GM18951 (cell line): Measurements from ENCODE around the gene RFFL.

Experiments
- POLR2A ChIP-seq: IDR thresholded peaks from 4 replicates; pipeline ENCODE4 v1.6.1; 2011; ENCODE audit warnings: mild to moderate bottlenecking; ENCODE audit not compliant: insufficient read length, insufficient read depth; ENCODE audit errors: extremely low read depth
- in situ Hi-C: fragments of 300-500 bp; cut with MboI; formaldehyde crosslinking; loops from one replicate; pipeline ENCODE4 v1.12.0; 2022; ENCODE audit warnings: low sequenced_read_pairs, mixed read lengths, inconsistent platforms; ENCODE audit not compliant: unreplicated experiment

The RFFL gene

GRCh38 chr17:34998205-34998604 is 65.3 kb downstream of the RFFL start:
- no peak for TF ChIP-seq POLR2A
- in situ Hi-C loops = no loop called here

- TF ChIP-seq POLR2A = no peak
- in situ Hi-C loops = no loop called here
Measured at GRCh38 chr17:34997355-34997862, 66.1 kb downstream of the RFFL start.

GRCh38 chr17:34996422-34997285 is 66.9 kb downstream of the RFFL start:
- no peak for TF ChIP-seq POLR2A
- in situ Hi-C loops = no loop called here

- in situ Hi-C loops = no loop called here
- TF ChIP-seq POLR2A = no peak
Measured at GRCh38 chr17:34993031-34993430, 70.5 kb downstream of the RFFL start.

GRCh38 chr17:34991606-34992005 is 71.9 kb downstream of the RFFL start:
- TF ChIP-seq POLR2A = no peak
- in situ Hi-C loops = no loop called here

- TF ChIP-seq POLR2A = no peak
- in situ Hi-C loops = no loop called here
Measured at GRCh38 chr17:34990921-34991365, 72.6 kb downstream of the RFFL start.

DNA sequence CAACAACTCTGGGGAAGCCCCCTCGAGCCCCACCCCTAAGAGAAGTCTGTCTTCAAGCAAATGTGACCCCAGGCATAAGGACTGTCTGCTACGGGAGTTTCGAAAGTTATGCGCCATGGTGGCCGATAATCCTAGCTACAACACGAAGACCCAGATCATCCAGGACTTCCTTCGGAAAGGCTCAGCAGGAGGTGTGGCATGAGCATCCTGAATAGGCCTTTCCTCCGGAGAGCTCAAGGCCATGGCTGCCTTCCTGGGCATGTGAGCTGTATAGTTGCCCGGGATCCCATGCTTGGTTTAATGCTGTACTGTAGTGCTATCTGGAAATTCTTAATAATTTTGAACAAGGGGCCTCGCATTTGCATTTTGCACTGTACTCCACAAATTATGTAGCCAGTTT is 74.0 kb downstream of the RFFL start:
- in situ Hi-C loops = no loop called here

DNA sequence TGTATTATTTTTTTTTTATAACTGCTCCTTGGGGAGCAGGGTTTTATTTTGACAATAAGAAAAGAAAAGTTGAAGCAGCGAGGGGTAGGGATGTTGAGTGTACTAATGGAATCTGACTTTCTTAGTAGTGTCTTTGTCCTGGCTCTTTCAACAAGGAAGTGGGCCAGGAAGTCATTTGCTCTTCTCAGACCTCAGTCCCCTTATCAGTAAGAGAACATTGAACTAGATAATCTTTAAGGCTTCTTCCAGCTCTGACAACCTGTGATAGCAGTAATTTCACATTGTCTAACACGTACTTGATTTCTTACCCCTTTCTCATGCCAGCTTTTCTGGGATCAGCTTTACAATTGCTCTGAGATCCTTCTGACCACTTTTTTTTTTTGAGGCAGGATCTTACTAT is 74.9 kb downstream of the RFFL start:
- in situ Hi-C loops = no loop called here
- no peak for TF ChIP-seq POLR2A

More for the DNA sequence above, 74.0 kb downstream of the RFFL start:
- no peak for TF ChIP-seq POLR2A

DNA sequence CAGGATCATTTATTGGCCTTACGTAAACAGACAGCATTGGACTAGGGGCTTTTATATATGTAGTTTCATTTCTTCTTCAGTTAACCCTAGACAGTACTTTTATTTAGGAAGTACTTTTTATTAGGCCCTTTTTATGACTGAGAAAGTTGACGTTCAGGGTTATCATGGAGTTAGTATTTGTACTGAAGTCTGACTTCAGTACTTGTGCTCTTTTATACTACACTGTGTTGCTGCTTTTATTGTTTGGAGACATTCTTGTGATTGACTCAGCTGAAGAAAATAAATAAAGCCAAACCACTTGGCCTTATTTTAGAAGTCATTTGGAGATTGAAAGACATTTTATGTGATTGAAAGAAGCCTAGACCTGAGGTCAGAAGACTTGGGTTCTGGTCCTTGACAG is 76.3 kb downstream of the RFFL start:
- in situ Hi-C loops = no loop called here
- no peak for TF ChIP-seq POLR2A

DNA sequence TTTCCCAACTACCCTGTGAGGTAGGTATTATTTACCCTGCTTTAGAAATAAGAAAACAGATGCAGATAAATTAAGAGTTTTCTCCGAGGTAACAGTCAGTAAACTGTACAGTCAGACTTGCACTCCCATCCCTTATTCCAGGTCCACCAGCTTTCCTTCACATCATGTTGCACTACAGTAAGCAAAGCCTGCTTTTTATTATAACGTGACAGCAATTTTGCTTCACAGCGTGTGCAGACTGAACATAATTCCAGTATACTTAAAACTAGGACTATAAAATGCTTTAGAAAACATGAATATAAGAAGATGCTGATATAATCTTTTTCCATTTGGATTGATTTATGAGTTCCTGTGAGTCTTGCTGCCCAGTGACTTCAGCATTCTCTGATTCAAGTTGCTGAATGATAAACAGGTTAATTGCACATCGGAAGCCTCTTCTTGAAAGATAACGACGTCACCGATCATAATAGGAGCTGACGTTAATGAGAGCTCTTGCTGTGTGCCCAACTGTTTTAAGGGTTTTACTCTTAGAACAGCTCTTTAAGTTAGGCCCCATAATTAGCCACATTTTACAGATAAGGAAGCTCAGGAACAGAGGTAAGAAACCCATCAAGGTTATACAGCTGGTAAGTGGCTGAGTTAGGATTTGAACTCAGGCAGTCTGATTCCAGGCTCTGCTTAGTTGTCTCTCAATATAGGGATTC is 81.8 kb downstream of the RFFL start:
- in situ Hi-C loops = no loop called here
- TF ChIP-seq POLR2A = no peak

DNA sequence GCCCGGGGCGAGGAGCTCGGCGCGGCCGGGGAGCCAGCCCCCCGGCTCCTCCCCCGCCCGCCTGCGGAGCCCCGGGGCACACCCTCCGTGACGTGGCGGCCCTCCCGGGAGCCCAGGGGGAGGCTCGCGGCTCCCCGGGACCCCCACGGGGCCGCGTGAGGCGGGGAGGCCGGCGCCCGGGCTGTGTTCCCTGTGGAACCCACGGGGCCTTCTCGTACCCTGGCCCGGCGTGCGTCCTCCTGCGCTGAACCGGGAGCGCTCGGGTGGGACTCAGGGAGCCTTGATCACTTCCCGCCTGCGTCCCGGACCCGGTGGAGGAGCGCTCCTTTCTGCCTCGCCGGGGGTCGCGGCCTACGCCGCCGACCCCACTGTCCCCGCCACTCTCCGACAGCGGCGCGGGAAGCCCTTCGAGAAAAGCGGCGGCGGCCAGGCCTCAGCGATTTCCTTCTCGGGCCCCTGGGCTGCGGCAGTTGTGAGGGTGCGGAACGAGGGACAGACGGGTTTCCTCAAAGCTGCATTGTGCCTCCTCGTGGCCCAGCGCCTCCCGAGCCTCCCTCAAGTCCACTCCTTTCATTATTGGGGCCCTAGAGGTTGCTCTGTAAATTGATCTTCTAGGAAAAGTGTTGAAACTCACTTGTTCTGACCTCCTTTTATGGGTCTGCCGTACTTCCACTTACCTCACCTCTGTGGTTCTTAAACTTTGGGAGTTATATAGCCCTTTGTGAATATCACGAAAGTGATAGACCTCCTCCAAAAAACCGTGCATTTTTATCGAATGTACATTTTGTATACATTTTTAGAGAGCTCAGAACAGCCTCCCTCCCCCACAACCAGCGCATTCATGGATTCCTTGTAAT is 82.6 kb downstream of the RFFL start:
- TF ChIP-seq POLR2A = peak; percentile 77
- in situ Hi-C loops = no loop called here

- in situ Hi-C loops = no loop called here
- no peak for TF ChIP-seq POLR2A
Measured at GRCh38 chr17:34980353-34980680, 83.2 kb downstream of the RFFL start, which contains the start of gene LIG3. TSS of gene LIG3 (plus strand) at chr17:34980512. CDS start at chr17:34983006, 2,494 bp downstream.
